ENCODE data around the gene CNTN1.

The CNTN1 gene

DNA sequence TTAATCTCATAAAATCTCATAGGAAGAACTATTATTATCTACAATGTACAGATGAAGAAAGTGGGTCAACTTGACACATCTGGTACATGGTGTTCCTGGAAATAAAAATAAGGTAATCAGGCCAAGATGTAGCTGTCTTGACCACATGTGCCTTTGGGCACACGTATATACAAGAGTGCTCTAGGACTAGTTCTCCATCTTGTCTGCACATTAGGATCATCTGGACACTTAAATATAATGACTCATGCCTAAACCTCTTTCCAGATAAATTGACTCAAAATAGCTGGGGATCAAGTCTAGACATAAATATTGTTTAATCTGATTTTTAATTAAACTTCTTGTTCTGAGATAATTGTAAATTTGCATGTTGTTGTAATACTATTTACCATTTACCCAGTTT, 182.6 kb downstream of the CNTN1 start:
- Histone ChIP-seq H3K9me3 (no peaks in the 10 kb centered on the region), H3K4me1 (no peaks in the 10 kb centered on the region), H3K36me3 (no peaks in the 10 kb centered on the region), H3K4me3 (ENCODE audit: low read depth, low read length) (no peak overlapping the region), H3K27me3 (no peaks in the 10 kb centered on the region)
- TF ChIP-seq, protein P1, sequence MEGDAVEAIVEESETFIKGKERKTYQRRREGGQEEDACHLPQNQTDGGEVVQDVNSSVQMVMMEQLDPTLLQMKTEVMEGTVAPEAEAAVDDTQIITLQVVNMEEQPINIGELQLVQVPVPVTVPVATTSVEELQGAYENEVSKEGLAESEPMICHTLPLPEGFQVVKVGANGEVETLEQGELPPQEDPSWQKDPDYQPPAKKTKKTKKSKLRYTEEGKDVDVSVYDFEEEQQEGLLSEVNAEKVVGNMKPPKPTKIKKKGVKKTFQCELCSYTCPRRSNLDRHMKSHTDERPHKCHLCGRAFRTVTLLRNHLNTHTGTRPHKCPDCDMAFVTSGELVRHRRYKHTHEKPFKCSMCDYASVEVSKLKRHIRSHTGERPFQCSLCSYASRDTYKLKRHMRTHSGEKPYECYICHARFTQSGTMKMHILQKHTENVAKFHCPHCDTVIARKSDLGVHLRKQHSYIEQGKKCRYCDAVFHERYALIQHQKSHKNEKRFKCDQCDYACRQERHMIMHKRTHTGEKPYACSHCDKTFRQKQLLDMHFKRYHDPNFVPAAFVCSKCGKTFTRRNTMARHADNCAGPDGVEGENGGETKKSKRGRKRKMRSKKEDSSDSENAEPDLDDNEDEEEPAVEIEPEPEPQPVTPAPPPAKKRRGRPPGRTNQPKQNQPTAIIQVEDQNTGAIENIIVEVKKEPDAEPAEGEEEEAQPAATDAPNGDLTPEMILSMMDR (IDR thresholded peaks at IDR 0.05; ENCODE audit: low read depth, low read length) = no peak
- DNase-seq = no peak

DNA sequence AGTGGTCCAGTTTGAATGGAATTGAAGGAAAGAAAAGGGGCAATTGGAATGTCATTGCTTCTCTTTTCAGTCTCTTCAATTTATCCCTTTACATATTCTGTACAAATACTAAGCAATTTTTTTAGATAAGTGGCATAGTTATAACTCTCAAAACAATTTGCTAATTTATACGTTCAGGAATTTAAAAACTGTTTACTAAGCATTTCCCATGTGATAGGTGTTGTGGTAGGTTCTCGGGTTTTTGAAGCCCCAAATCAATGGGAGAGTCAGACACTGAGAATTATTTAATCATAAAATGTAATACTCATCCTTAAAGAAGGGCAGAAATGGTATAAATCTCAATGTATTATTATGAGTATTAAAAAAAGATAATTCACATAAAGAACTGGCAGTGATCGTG, 197.1 kb downstream of the CNTN1 start:
- H3K27me3 ChIP-seq = no peaks in the 10 kb centered on the region
- H3K4me1 ChIP-seq = no peaks in the 10 kb centered on the region
- TF ChIP-seq, protein P1 (IDR thresholded peaks at IDR 0.05; ENCODE audit: low read depth, low read length) = no peak
- H3K4me3 ChIP-seq (ENCODE audit: low read depth, low read length) = no peak overlapping the region
- H3K9me3 ChIP-seq = no peaks in the 10 kb centered on the region
- no peaks in the 10 kb centered on the region for H3K36me3 ChIP-seq
- no peak for DNase-seq

DNA sequence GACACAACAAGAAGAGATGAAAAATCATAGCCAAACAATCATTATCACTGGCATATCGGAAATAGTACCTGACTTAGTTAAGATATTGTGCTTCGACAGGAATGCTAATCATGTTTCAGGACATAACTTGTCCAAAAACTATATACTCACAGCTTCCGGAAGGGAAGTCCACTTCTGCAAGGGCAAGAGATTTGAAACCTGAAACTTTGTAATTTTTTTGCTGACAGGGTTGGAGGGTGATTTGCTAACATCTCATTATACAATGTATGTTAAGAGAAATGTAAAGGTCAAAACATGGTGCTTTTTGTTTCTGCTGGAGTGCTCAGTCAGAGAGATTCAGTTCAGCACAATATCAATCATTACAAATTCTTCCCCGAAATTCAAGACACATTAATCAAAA, 200.3 kb downstream of the CNTN1 start:
- Histone ChIP-seq H3K36me3 (no peaks in the 10 kb centered on the region), H3K9me3 (no peaks in the 10 kb centered on the region), H3K4me3 (ENCODE audit: low read depth, low read length) (no peak overlapping the region), H3K27me3 (no peaks in the 10 kb centered on the region), H3K4me1 (no peaks in the 10 kb centered on the region)
- TF ChIP-seq, protein P1 (IDR thresholded peaks at IDR 0.05; ENCODE audit: low read depth, low read length) = no peak
- DNase-seq = no peak

DNA sequence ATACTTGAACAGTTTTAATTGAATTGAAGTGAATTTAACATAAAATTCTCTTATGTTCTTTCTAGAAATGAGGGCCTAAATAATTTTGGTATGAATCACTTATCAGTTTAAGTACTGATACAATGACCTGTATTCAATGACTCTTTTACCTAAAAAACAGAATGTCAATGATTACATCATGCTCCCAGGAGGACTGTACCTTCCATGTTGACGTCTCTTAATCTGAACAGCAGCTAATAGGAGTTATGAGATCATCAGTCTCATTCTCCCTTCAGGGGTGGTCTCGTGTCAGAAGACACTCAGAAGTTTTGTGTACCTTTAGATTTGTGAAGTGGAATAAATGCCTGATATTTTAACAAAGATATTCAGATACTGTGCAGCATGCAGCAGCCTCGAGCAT, 206.3 kb downstream of the CNTN1 start:
- Histone ChIP-seq H3K4me3 (ENCODE audit: low read depth, low read length) (no peak overlapping the region), H3K27me3 (no peaks in the 10 kb centered on the region), H3K4me1 (peaks cover 7% of the 10 kb centered on the region; the same call in 1 of the 2 replicates), H3K36me3 (no peaks in the 10 kb centered on the region), H3K9me3 (no peaks in the 10 kb centered on the region)
- DNase-seq = no peak
- TF ChIP-seq, protein P1 (IDR thresholded peaks at IDR 0.05; ENCODE audit: low read depth, low read length) = no peak

DNA sequence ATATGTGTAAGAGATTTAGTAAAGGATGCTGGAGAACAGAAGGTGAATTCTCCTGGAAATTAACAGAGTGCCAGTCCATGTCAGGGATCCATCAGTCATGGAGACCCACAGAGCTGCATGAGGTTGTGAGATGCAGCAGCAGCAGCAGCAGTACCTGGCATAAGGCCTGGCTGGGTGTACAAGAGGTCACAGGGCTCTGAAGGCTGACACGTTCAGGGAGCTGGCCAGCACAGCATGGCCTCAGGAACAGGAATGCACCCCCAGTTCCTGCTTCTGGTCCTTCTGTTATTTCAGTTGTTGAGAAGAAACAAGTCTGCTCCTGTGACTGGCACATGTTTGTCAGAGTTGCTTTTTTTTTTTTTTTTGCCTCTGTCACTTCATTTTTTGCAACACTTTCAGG, 210.8 kb downstream of the CNTN1 start:
- TF ChIP-seq, protein P1 (IDR thresholded peaks at IDR 0.05; ENCODE audit: low read depth, low read length) = no peak
- Histone ChIP-seq H3K27me3 (no peaks in the 10 kb centered on the region), H3K4me1 (peaks cover 7% of the 10 kb centered on the region; the same call in 1 of the 2 replicates), H3K4me3 (ENCODE audit: low read depth, low read length) (no peak overlapping the region), H3K9me3 (no peaks in the 10 kb centered on the region), H3K36me3 (no peaks in the 10 kb centered on the region)
- no peak for DNase-seq

DNA sequence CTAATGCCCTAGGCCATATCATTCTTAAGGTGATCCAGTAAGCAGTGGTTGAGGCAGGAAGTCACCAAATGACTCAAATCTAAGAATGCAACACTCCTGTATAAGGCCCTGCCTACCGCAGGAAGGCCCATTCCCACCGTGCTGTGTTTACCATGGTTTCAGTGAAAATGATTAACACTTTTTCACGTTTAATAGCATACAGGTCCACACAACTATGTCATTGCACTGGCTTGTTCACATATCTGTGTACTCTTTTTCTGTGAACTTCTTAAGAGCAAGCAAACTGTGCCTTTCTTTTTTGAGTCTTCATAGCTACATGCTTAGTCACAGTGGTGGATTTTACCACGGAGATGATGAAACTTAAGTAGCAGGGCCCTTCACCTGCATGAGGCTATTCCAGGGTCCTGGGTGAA, 214.9 kb downstream of the CNTN1 start:
- H3K4me1 ChIP-seq = no peaks in the 10 kb centered on the region
- no peaks in the 10 kb centered on the region for H3K9me3 ChIP-seq
- DNase-seq = no peak
- H3K36me3 ChIP-seq = no peaks in the 10 kb centered on the region
- H3K27me3 ChIP-seq = no peaks in the 10 kb centered on the region
- TF ChIP-seq, protein P1 (IDR thresholded peaks at IDR 0.05; ENCODE audit: low read depth, low read length) = no peak
- H3K4me3 ChIP-seq (ENCODE audit: low read depth, low read length) = no peak overlapping the region
